LNCAP (cell line): Measurements from ENCODE around the gene NUMBL.

Source experiments
- TF ChIP-seq, protein P1 (sequence below): fragments of 450-650 bp; IDR thresholded peaks from 2 replicates; pipeline ENCODE4 v1.5.1; 2017; ENCODE audit warnings: mild to moderate bottlenecking

NUMBL gene

DNA sequence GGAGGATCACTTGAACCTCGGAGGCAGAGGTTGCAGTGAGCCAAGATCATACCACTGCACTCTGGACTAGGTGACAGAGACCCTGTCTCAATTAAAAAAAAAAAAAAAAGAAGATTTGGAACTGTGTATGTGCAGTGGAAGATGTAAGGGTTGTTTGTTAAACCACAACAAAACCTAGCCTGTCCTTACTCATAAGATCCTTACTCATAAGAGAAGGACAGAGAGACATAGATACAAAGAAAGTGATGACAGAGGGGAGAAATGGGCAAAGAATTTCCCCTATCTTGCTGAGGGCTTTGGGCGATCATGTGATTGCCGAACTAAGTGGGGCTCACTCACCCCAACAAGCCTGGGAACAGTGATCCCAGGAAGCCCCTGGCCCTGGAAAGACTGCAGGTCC lies 34.4 kb upstream of the NUMBL start:
- TF ChIP-seq, protein P1, sequence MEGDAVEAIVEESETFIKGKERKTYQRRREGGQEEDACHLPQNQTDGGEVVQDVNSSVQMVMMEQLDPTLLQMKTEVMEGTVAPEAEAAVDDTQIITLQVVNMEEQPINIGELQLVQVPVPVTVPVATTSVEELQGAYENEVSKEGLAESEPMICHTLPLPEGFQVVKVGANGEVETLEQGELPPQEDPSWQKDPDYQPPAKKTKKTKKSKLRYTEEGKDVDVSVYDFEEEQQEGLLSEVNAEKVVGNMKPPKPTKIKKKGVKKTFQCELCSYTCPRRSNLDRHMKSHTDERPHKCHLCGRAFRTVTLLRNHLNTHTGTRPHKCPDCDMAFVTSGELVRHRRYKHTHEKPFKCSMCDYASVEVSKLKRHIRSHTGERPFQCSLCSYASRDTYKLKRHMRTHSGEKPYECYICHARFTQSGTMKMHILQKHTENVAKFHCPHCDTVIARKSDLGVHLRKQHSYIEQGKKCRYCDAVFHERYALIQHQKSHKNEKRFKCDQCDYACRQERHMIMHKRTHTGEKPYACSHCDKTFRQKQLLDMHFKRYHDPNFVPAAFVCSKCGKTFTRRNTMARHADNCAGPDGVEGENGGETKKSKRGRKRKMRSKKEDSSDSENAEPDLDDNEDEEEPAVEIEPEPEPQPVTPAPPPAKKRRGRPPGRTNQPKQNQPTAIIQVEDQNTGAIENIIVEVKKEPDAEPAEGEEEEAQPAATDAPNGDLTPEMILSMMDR: no peak

- TF ChIP-seq, protein P1: no peak
These were observed 33.9 kb upstream of the NUMBL start for GRCh38 chr19:40724315-40724714.

- TF ChIP-seq, protein P1: no peak
These were observed 33.3 kb upstream of the NUMBL start for GRCh38 chr19:40723661-40724254.

DNA sequence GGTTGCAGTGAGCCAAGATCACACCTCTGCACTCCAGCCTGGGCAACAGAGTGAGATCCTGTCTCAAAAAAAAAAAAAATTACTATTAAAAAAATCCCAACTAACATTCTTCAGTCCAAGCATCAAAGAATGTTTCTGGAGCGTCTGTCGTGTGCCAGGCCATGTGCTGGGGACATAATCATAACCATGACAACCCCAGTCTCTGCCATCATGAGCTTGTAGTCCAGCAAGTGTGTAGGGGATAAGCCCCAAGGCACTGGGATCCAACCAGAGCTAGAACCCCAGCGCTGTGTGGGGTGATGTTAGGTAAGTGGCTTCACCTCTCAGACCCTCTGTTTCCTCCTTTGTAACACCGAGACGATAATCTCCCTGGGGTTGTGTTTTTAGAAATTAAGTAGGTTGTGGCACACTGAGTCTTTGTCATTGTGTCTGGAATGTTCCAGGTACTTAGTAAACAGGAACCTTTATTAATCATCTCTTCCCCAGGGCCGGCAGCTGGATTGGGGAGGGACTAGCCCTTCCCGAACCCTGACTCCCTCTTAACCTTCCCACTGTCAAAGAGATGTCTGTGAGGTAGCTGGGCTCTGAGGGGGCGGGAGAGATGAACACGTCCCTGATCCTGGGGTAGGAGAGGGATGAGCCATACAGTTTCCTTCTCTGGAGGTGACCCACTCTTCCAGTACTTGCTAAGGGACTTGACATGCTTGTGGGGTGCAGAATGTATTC lies 31.6 kb upstream of the NUMBL start:
- TF ChIP-seq, protein P1: no peak

DNA sequence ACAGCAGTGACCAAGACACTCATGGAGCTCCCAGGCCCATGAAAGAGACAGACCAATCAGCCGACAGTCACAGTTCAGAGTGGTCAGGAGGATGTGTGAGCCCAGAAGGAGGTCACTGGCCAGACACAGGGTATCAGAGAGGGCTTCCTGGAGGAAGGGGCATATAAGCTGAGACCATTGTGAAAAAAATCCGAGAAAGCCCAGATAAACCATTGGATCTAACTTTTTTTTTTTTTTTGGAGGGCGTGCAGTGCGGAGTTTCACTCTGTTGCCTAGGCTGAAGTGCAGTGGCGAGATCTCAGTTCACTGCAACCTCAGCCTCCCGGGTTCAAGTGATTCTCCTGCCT lies 30.7 kb upstream of the NUMBL start:
- TF ChIP-seq, protein P1: no peak

DNA sequence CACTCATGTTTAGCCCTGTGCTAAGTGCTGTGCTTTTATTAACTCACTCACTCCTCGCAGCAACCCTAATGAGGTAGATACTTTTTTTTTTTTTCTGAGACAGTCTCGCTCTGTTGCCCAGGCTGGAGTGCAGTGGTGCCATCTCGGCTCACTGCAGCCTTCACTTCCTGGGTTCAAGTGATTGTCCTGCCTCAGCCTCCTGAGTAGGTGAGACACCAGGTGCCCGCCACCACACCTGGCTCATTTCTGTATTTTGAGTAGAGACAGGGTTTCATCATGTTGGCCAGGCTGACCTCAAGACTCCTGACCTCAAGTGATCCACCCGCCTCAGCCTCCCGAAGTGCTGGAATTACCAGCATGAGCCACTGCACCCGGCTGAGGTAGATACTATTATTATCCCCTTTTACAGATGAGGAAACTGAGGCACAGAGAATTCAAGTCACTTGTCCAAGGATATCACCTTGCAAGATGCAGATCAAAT lies 29.0 kb upstream of the NUMBL start:
- TF ChIP-seq, protein P1: no peak

GRCh38 chr19:40718774-40719391 lies 28.4 kb upstream of the NUMBL start:
- TF ChIP-seq, protein P1: no peak
